ENCODE measurements around the gene TIMM9. TPM values are rescaled to one million over a fixed set of nuclear protein-coding genes. Genes with fewer than 3 reads are reported as not detected.
A peak's percentile ranks its signal among the peaks of the same experiment; 100 is the strongest.

The TIMM9 gene
- total and polyA plus RNA-seq, 8 donors = 46.8 to 242 (median 70.7) TPM; not detected in 1

GRCh38 chr14:58390830-58391229 lies 36.5 kb downstream of the TIMM9 start:
- Histone ChIP-seq H3K9me3 (no peaks in the 10 kb centered on the region), H3K27me3 (no peaks in the 10 kb centered on the region), H3K27ac (no peak overlapping the region), H3K4me3 (no peak overlapping the region), H3K36me3 (peaks cover 0 to 7% (median 2%) of the 10 kb centered on the region in 4 donors), H3K4me1 (peaks cover 0 to 9% (median 7%) of the 10 kb centered on the region in 4 donors)
- DNase-seq = no peak
- intact Hi-C loops (cut with DNase I; ENCODE audit: low total_unique reads) = no loop called here
- TF ChIP-seq EP300 (IDR thresholded peaks at IDR 0.05) (no peak), POLR2AphosphoS5 (IDR thresholded peaks at IDR 0.05) (no peak), CTCF (IDR thresholded peaks at IDR 0.05) (no peak), POLR2A (IDR thresholded peaks at IDR 0.05) (no peak)
- WGBS, 5 donors = 58 to 90% (median 83%) methylated on average over 2 of the region's 2 CpGs

GRCh38 chr14:58376791-58377190 lies 50.5 kb downstream of the TIMM9 start:
- Histone ChIP-seq H3K27me3 (no peaks in the 10 kb centered on the region), H3K27ac (no peak overlapping the region), H3K4me1 (no peaks in the 10 kb centered on the region), H3K4me3 (no peak overlapping the region), H3K36me3 (peaks cover 10 to 95% (median 78%) of the 10 kb centered on the region in 4 donors), H3K9me3 (no peaks in the 10 kb centered on the region)
- intact Hi-C loops (cut with DNase I; ENCODE audit: low total_unique reads) = no loop called here
- DNase-seq = no peak
- TF ChIP-seq CTCF (IDR thresholded peaks at IDR 0.05) = no peak
- TF ChIP-seq POLR2AphosphoS5 (IDR thresholded peaks at IDR 0.05) = no peak
- TF ChIP-seq EP300 (IDR thresholded peaks at IDR 0.05) = no peak
- no peak for TF ChIP-seq POLR2A (IDR thresholded peaks at IDR 0.05)

GRCh38 chr14:58368956-58369355 lies 58.4 kb downstream of the TIMM9 start:
- no peaks in the 10 kb centered on the region for H3K27me3 ChIP-seq
- intact Hi-C loops (cut with DNase I; ENCODE audit: low total_unique reads) = no loop called here
- WGBS, 5 donors = 86 to 97% (median 90%) methylated on average over 1 of the region's 1 CpG
- H3K36me3 ChIP-seq = peaks cover 13 to 99% (median 98%) of the 10 kb centered on the region in 4 donors
- no peak overlapping the region for H3K4me3 ChIP-seq
- TF ChIP-seq POLR2AphosphoS5 (IDR thresholded peaks at IDR 0.05) (no peak), CTCF (IDR thresholded peaks at IDR 0.05) (no peak), EP300 (IDR thresholded peaks at IDR 0.05) (no peak), POLR2A (IDR thresholded peaks at IDR 0.05) (no peak)
- no peak for DNase-seq
- no peaks in the 10 kb centered on the region for H3K4me1 ChIP-seq
- no peak overlapping the region for H3K27ac ChIP-seq
- H3K9me3 ChIP-seq = no peaks in the 10 kb centered on the region

- intact Hi-C loops (cut with DNase I; ENCODE audit: low total_unique reads) = no loop called here
- TF ChIP-seq EP300 (IDR thresholded peaks at IDR 0.05) (no peak), CTCF (IDR thresholded peaks at IDR 0.05) (no peak), POLR2A (IDR thresholded peaks at IDR 0.05) (no peak), POLR2AphosphoS5 (IDR thresholded peaks at IDR 0.05) (no peak)
- no peak overlapping the region for H3K4me3 ChIP-seq
- peaks cover 15 to 99% (median 90%) of the 10 kb centered on the region in 4 donors for H3K36me3 ChIP-seq
- WGBS, 5 donors = 51 to 76% (median 66%) methylated on average over 3 of the region's 3 CpGs
- peak in 1 of 2 donors; percentile 40 for DNase-seq
- no peaks in the 10 kb centered on the region for H3K4me1 ChIP-seq
- no peaks in the 10 kb centered on the region for H3K9me3 ChIP-seq
- no peaks in the 10 kb centered on the region for H3K27me3 ChIP-seq
- H3K27ac ChIP-seq = no peak overlapping the region
Observed at GRCh38 chr14:58367296-58367695, 60.0 kb downstream of the TIMM9 start.
